Osteocyte (in vitro differentiated cells): ENCODE results near the gene CCZ1. TPM values are rescaled to one million over a fixed set of nuclear protein-coding genes. Genes with fewer than 3 reads are reported as not detected.
"Not testable (repeated sequence)": the region's sequence is repeated elsewhere in the genome, so short reads cannot be mapped to it uniquely, and the experiment has no call there.

Experiments used
- DNase-seq: peaks from one replicate; pipeline ENCODE4 v3.0.0; 2021; ENCODE audit warnings: mixed read lengths; ENCODE audit not compliant: unreplicated experiment; ENCODE audit errors: extremely low spot score
- H3K27ac Mint-ChIP-seq: one replicate; pipeline ENCODE4 v1.8.0; 2021; ENCODE audit warnings: mild to moderate bottlenecking, mixed read lengths; ENCODE audit not compliant: unreplicated experiment
- H3K27me3 Mint-ChIP-seq: one replicate; pipeline ENCODE4 v1.8.0; 2021; ENCODE audit warnings: mixed read lengths; ENCODE audit not compliant: unreplicated experiment
- H3K36me3 Mint-ChIP-seq: one replicate; pipeline ENCODE4 v1.8.0; 2021; ENCODE audit warnings: mixed read lengths; ENCODE audit not compliant: unreplicated experiment
- H3K4me1 Mint-ChIP-seq: one replicate; pipeline ENCODE4 v1.8.0; 2021; ENCODE audit warnings: mixed read lengths; ENCODE audit not compliant: unreplicated experiment
- H3K4me3 Mint-ChIP-seq: one replicate; pipeline ENCODE4 v1.8.0; 2021; ENCODE audit warnings: mild to moderate bottlenecking, moderate library complexity, mixed read lengths; ENCODE audit not compliant: unreplicated experiment
- H3K9me3 Mint-ChIP-seq: one replicate; pipeline ENCODE4 v1.8.0; 2021; ENCODE audit warnings: mixed read lengths; ENCODE audit not compliant: unreplicated experiment
- CTCF ChIP-seq: fragments of 200-600 bp; sonication (generic); IDR thresholded peaks from 2 replicates; pipeline ENCODE4 v1.5.0; 2021; ENCODE audit warnings: antibody characterized with exemption, mild to moderate bottlenecking, moderate library complexity
- total RNA-seq: library from RNA; stranded (reverse); gene quantifications from 2 replicates; pipeline ENCODE4 v1.2.1, GENCODE V29; 2021

The CCZ1 gene
- total RNA-seq, 1 donor from 2014 or later, result 90.5 TPM

- Mint-ChIP-seq H3K9me3 (no peaks in the 10 kb centered on the region), H3K36me3 (no peaks in the 10 kb centered on the region), H3K4me3 (no peak overlapping the region), H3K27ac (no peak overlapping the region), H3K4me1 (no peaks in the 10 kb centered on the region), H3K27me3 (peaks cover 53% of the 10 kb centered on the region)
- no peak for TF ChIP-seq CTCF
- no peak for DNase-seq
Observed at GRCh38 chr7:5867060-5867459, 31.5 kb upstream of the CCZ1 start.

- DNase-seq, H3K36me3 Mint-ChIP-seq, H3K4me1 Mint-ChIP-seq, H3K27ac Mint-ChIP-seq, H3K9me3 Mint-ChIP-seq, H3K4me3 Mint-ChIP-seq: not testable (repeated sequence)
- peaks cover 38% of the 10 kb centered on the region for H3K27me3 Mint-ChIP-seq
Observed at GRCh38 chr7:5868928-5869341, 29.6 kb upstream of the CCZ1 start.

GRCh38 chr7:5869691-5870090, 28.8 kb upstream of the CCZ1 start:
- Mint-ChIP-seq H3K4me3 (no peak overlapping the region), H3K36me3 (no peaks in the 10 kb centered on the region), H3K27ac (no peak overlapping the region), H3K4me1 (no peaks in the 10 kb centered on the region), H3K9me3 (no peaks in the 10 kb centered on the region), H3K27me3 (peaks cover 33% of the 10 kb centered on the region)
- TF ChIP-seq CTCF, result no peak
- DNase-seq, result no peak

- H3K27me3 Mint-ChIP-seq, result peaks cover 26% of the 10 kb centered on the region
- TF ChIP-seq CTCF, result no peak
- H3K36me3 Mint-ChIP-seq, result no peaks in the 10 kb centered on the region
Observed at GRCh38 chr7:5870311-5870710, 28.2 kb upstream of the CCZ1 start.

GRCh38 chr7:5872326-5872725, 26.2 kb upstream of the CCZ1 start:
- Mint-ChIP-seq H3K9me3 (no peaks in the 10 kb centered on the region), H3K4me3 (no peak overlapping the region), H3K27me3 (peaks cover 11% of the 10 kb centered on the region), H3K27ac (no peak overlapping the region), H3K36me3 (no peaks in the 10 kb centered on the region), H3K4me1 (no peaks in the 10 kb centered on the region)
- no peak for DNase-seq
- no peak for TF ChIP-seq CTCF

More at GRCh38 chr7:5870311-5870710, 28.2 kb upstream of the CCZ1 start:
- H3K27ac Mint-ChIP-seq, result no peak overlapping the region
- no peak for DNase-seq
- no peak overlapping the region for H3K4me3 Mint-ChIP-seq
- H3K4me1 Mint-ChIP-seq, result no peaks in the 10 kb centered on the region
- H3K9me3 Mint-ChIP-seq, result no peaks in the 10 kb centered on the region

GRCh38 chr7:5879591-5879990, 18.9 kb upstream of the CCZ1 start:
- not testable (repeated sequence) for H3K27ac Mint-ChIP-seq, H3K4me3 Mint-ChIP-seq, DNase-seq, H3K9me3 Mint-ChIP-seq, H3K4me1 Mint-ChIP-seq, H3K36me3 Mint-ChIP-seq, H3K27me3 Mint-ChIP-seq

GRCh38 chr7:5880106-5880505, 18.4 kb upstream of the CCZ1 start:
- DNase-seq, H3K27ac Mint-ChIP-seq, H3K27me3 Mint-ChIP-seq, H3K4me3 Mint-ChIP-seq, H3K9me3 Mint-ChIP-seq, H3K36me3 Mint-ChIP-seq, H3K4me1 Mint-ChIP-seq: not testable (repeated sequence)

GRCh38 chr7:5884431-5884830, 14.1 kb upstream of the CCZ1 start:
- not testable (repeated sequence) for DNase-seq, H3K36me3 Mint-ChIP-seq, H3K9me3 Mint-ChIP-seq, H3K27ac Mint-ChIP-seq, H3K4me3 Mint-ChIP-seq, H3K4me1 Mint-ChIP-seq
- peaks cover 11% of the 10 kb centered on the region for H3K27me3 Mint-ChIP-seq

GRCh38 chr7:5888021-5888420, 10.5 kb upstream of the CCZ1 start:
- not testable (repeated sequence) for H3K27me3 Mint-ChIP-seq, DNase-seq, H3K36me3 Mint-ChIP-seq, H3K4me1 Mint-ChIP-seq, H3K9me3 Mint-ChIP-seq, H3K4me3 Mint-ChIP-seq, H3K27ac Mint-ChIP-seq
